ENCODE data around the gene HIPK2. TPM values are rescaled to one million over a fixed set of nuclear protein-coding genes. Genes with fewer than 3 reads are reported as not detected.

The HIPK2 gene
- total and polyA plus RNA-seq, 2 of the 4 experiments (the other 2 are of a cell fraction): 22.0 to 27.1 TPM

DNA sequence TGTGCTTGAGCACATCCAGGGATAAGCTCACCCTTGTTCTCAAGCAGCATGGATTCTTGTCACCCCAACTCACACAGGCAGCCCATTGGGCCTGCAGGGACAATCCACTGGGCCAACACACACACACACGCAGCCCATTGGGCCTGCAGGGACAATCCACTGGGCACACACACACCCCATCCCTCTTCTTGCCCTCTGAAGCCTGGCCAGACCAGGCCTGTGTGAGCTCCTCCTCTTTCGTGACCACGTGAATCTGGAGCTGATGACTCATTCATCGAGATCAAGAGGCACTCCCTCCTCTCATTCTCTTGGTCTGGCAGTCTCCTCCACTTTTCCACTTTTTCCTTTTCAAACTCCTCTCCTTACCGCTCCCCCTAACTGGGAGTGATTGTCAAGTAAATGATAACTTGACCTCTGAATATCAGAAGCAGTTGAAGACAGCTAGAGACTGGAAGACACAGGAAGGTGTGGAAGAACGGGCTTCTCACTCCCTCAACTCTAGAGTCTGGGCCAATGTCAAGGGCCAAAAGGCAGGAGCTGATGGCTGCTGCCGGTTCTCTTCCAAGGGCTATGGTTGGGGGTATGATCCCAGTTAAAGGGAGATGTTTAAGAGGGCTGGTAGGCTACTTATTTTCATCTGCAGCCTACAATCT lies 89.7 kb downstream of the HIPK2 start:
- dilution Hi-C loops (cut with HindIII; ENCODE audit: low sequenced_read_pairs, unreplicated experiment) (no loop called here), intact Hi-C loops (cut with micrococcal nuclease) (no loop called here), in situ Hi-C loops (cut with MboI; ENCODE audit: low sequenced_read_pairs) (no loop called here)
- peak; percentile 55 for DNase-seq
- no peak overlapping the region for H3K56ac ChIP-seq (ENCODE audit: extremely low read depth, insufficient read depth, low read length)
- H2BK120ac ChIP-seq (ENCODE audit: low read depth, low read length): peak overlapping the region; percentile 6; the same call in 1 of the 2 replicates
- no peak overlapping the region; the same call in 1 of the 2 replicates for H2BK20ac ChIP-seq (ENCODE audit: low read depth, low read length)
- ChIA-PET CTCF (no interaction called here), POLR2A (ENCODE audit: unreplicated experiment) (no interaction called here)
- TF ChIP-seq FOS (IDR thresholded peaks at IDR 0.05; ENCODE audit: low read depth, low read length): peak; percentile 49; the same call in 1 of the 2 replicates
- TF ChIP-seq CHD1 (IDR thresholded peaks at IDR 0.05; ENCODE audit: low read depth, low read length): no peak
- TF ChIP-seq, protein P1, sequence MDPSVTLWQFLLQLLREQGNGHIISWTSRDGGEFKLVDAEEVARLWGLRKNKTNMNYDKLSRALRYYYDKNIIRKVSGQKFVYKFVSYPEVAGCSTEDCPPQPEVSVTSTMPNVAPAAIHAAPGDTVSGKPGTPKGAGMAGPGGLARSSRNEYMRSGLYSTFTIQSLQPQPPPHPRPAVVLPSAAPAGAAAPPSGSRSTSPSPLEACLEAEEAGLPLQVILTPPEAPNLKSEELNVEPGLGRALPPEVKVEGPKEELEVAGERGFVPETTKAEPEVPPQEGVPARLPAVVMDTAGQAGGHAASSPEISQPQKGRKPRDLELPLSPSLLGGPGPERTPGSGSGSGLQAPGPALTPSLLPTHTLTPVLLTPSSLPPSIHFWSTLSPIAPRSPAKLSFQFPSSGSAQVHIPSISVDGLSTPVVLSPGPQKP (IDR thresholded peaks at IDR 0.05; ENCODE audit: borderline replicate concordance, low read depth, low read length): no peak
- H3K14ac ChIP-seq (replicated peaks; ENCODE audit: low read depth, low read length): peak overlapping the region; percentile 66
- no peak overlapping the region for H3K9ac ChIP-seq (ENCODE audit: low read depth, low read length)
- H3K4me2 ChIP-seq (ENCODE audit: low read depth, low read length): no peak overlapping the region
- H4K8ac ChIP-seq (ENCODE audit: low read depth in 2 of 2, low read length in 2 of 2): peak overlapping the region in 1 of 2 experiments; percentile 11; a peak in 1 of 4 replicates
- no peak overlapping the region for H3K27ac ChIP-seq (ENCODE audit: insufficient read depth, low read length)
- 80% methylated on average over 2 of the region's 7 CpGs; no CpG with 5 or more reads in 1 of the 2 experiments for WGBS, 2 experiments (ENCODE audit: extremely low coverage in 2 of 2, insufficient read length in 1 of 2)
- no peak overlapping the region for H3K18ac ChIP-seq (ENCODE audit: low read depth, low read length)
- peak overlapping the region; percentile 58 for H3K4ac ChIP-seq (ENCODE audit: low read depth, low read length)
- BruUV-seq (replicated peaks): no TSS peak
- no peak overlapping the region for H2AK9ac ChIP-seq (replicated peaks; ENCODE audit: low read depth, low read length, poor library complexity)
- H4K20me1 ChIP-seq (ENCODE audit: insufficient read depth, low read length): peaks cover 49% of the 10 kb centered on the region; the same call in 1 of the 2 replicates
- H3K27me3 ChIP-seq (ENCODE audit: control insufficient read depth, insufficient read depth, low read length): no peaks in the 10 kb centered on the region
- H3K9me1 ChIP-seq (ENCODE audit: insufficient read depth, low read length): peaks cover 29% of the 10 kb centered on the region
- peaks cover 46% of the 10 kb centered on the region for H3K36me3 ChIP-seq (ENCODE audit: control insufficient read depth, insufficient read depth, low read length)
- no peak overlapping the region for H4K5ac ChIP-seq (ENCODE audit: low read depth, low read length)
- no peak overlapping the region for H3K4me3 ChIP-seq (ENCODE audit: insufficient read depth, low read depth, low read length)
- H2BK5ac ChIP-seq (ENCODE audit: low read depth, low read length, poor library complexity, severe bottlenecking): peak overlapping the region; percentile 54
- ATAC-seq (ENCODE audit: low read depth): peak; percentile 20; the same call in 1 of the 2 replicates
- peak overlapping the region; percentile 6; the same call in 1 of the 2 replicates for H4K91ac ChIP-seq (ENCODE audit: insufficient read depth, low read depth, low read length)
- no peak overlapping the region; the same call in 2 of the 3 replicates for H2BK15ac ChIP-seq (ENCODE audit: low read depth, low read length)
- peaks cover 36 to 90% of the 10 kb centered on the region in 2 experiments for H3K79me1 ChIP-seq (ENCODE audit: low read depth in 1 of 2, low read length in 2 of 2)
- no peaks in the 10 kb centered on the region; the same call in 1 of the 2 replicates for H3K9me3 ChIP-seq (ENCODE audit: control insufficient read depth, insufficient read depth, low read length)
- peaks cover 19% of the 10 kb centered on the region for H3K4me1 ChIP-seq (ENCODE audit: control insufficient read depth, insufficient read depth, low read length)
- H3K23ac ChIP-seq (ENCODE audit: low read depth, low read length): peak overlapping the region; percentile 31; the same call in 1 of the 2 replicates
- peak overlapping the region; percentile 36 for H2AK5ac ChIP-seq (ENCODE audit: low read depth, low read length)
- H2AFZ ChIP-seq (replicated peaks; ENCODE audit: low read length, poor library complexity): no peak overlapping the region

Measured in IMR-90 (cell line).